ENCODE data around the gene C22orf39. TPM values are rescaled to one million over a fixed set of nuclear protein-coding genes. Genes with fewer than 3 reads are reported as not detected.

C22orf39 gene
- total RNA-seq, 4 donors from 2014 or later = 66.9 to 90.0 (median 83.1) TPM

- TF ChIP-seq CTCF (IDR thresholded peaks at IDR 0.05) (no peak), POLR2A (IDR thresholded peaks at IDR 0.05) (no peak)
- Histone ChIP-seq H3K27ac (no peak overlapping the region), H3K4me3 (replicated peaks in 1 of 3) (no peak overlapping the region), H3K9me3 (no peaks in the 10 kb centered on the region), H3K36me3 (peaks cover 67 to 75% of the 10 kb centered on the region in 2 donors), H3K27me3 (no peaks in the 10 kb centered on the region), H3K4me1 (no peaks in the 10 kb centered on the region)
- WGBS, 2 donors = 94 to 95% methylated on average over 9 of the region's 9 CpGs
- intact Hi-C loops (cut with DNase I) = no loop called here
- no peak for DNase-seq
Measured at GRCh38 chr22:19466848-19467752, 19.6 kb upstream of the C22orf39 start.

DNA sequence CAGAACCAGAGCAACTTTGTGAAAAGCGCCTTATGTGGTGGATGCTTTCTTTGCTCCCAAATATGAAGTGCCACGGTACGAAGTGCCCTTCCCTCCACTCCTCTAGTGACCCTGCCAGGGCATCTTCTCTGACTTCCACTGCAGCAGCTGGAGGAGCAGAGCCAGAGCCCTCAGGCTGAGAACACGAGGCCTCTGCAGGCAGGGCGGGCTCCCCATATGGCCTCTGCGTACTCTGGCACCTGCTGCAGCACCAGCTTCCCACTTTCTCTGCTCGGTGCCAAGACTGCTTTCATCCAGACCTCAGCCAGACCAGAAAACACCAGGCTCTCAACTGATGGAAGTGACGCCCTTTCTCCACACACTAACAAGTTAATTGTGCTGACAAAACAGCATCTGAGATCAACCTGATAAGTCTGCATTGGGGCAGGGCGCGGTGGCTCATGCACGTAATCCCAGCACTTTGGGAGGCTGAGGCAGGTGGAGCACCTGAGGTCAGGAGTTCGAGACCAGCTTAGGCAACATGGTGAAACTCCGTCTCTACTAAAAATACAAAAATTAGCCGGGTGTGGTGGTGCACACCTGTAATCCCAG lies 18.7 kb upstream of the C22orf39 start:
- intact Hi-C loops (cut with DNase I) = no loop called here
- TF ChIP-seq POLR2A (IDR thresholded peaks at IDR 0.05) (no peak), CTCF (IDR thresholded peaks at IDR 0.05) (no peak)
- no peaks in the 10 kb centered on the region for H3K9me3 ChIP-seq
- no peak for DNase-seq
- no peaks in the 10 kb centered on the region for H3K27me3 ChIP-seq
- H3K27ac ChIP-seq = no peak overlapping the region
- WGBS, 2 donors = 85 to 91% methylated on average over 14 of the region's 14 CpGs
- H3K4me1 ChIP-seq = no peaks in the 10 kb centered on the region
- no peak overlapping the region for H3K4me3 ChIP-seq (replicated peaks in 1 of 3)
- peaks cover 60 to 70% of the 10 kb centered on the region in 2 donors for H3K36me3 ChIP-seq

DNA sequence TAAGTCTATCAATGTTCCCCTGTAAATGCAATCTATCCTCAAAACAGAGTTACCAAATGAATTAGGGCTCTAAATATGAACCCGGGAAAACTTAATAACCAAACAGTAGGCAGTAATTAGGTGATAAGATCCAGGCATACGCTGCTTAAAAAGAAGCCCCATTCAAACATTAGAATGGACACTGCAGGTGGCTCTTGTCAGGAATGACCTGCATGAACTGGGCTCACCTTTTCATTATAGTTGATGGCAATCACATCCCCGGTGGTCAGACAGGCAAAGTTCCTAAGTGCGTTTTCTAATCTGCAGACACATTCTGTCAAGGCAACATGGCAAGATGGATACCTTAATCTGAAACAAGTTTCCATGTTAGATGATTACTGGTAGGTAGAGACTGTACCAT lies 17.5 kb upstream of the C22orf39 start:
- intact Hi-C loops (cut with DNase I) = no loop called here
- Histone ChIP-seq H3K4me1 (no peaks in the 10 kb centered on the region), H3K36me3 (peaks cover 47 to 64% of the 10 kb centered on the region in 2 donors), H3K4me3 (replicated peaks in 1 of 3) (no peak overlapping the region), H3K27ac (no peak overlapping the region), H3K9me3 (no peaks in the 10 kb centered on the region), H3K27me3 (no peaks in the 10 kb centered on the region)
- WGBS, 2 donors = 90 to 94% methylated on average over 4 of the region's 4 CpGs
- DNase-seq = no peak
- no peak for TF ChIP-seq POLR2A (IDR thresholded peaks at IDR 0.05)
- no peak for TF ChIP-seq CTCF (IDR thresholded peaks at IDR 0.05)

GRCh38 chr22:19464546-19464945 lies 17.0 kb upstream of the C22orf39 start:
- H3K4me1 ChIP-seq = no peaks in the 10 kb centered on the region
- no peak overlapping the region for H3K4me3 ChIP-seq (replicated peaks in 1 of 3)
- no peaks in the 10 kb centered on the region for H3K9me3 ChIP-seq
- H3K27me3 ChIP-seq = no peaks in the 10 kb centered on the region
- intact Hi-C loops (cut with DNase I) = no loop called here
- peaks cover 43 to 61% of the 10 kb centered on the region in 2 donors for H3K36me3 ChIP-seq
- TF ChIP-seq POLR2A (IDR thresholded peaks at IDR 0.05) (no peak), CTCF (IDR thresholded peaks at IDR 0.05) (no peak)
- H3K27ac ChIP-seq = no peak overlapping the region
- WGBS, 2 donors = 87 to 89% methylated on average over 1 of the region's 1 CpG
- DNase-seq = no peak

Data from thyroid gland (tissue), 4 donors.